GM12878 (cell line): Measurements from ENCODE around the gene PGGT1B. TPM values are rescaled to one million over a fixed set of nuclear protein-coding genes. Genes with fewer than 3 reads are reported as not detected.

ENCODE experiments used
- ASH2L ChIP-seq: fragments of 300-600, 200-600 bp; sonication (generic); IDR thresholded peaks from 2 replicates; pipeline ENCODE4 v1.6.1; 2017; ENCODE audit warnings: low read depth, mild to moderate bottlenecking, borderline replicate concordance
- CBX5 ChIP-seq: sonication (generic); IDR thresholded peaks from 2 replicates; pipeline ENCODE4 v1.6.1; 2016; ENCODE audit warnings: low read depth, moderate library complexity, mild to moderate bottlenecking, inconsistent platforms
- CEBPB ChIP-seq, 2 experiments: fragments of 150-350 bp in 1 of 2; IDR thresholded peaks; 2 replicates each; pipeline ENCODE4 v1.6.1; 2012 to 2014; ENCODE audit warnings: low read depth in 2 of 2, low read length in 2 of 2, borderline replicate concordance in 1 of 2, inconsistent platforms in 1 of 2
- CREB1 ChIP-seq: IDR thresholded peaks from 2 replicates; pipeline ENCODE4 v1.6.1; 2012; ENCODE audit warnings: low read depth, mild to moderate bottlenecking, inconsistent platforms
- ELK1 ChIP-seq: IDR thresholded peaks from 2 replicates; pipeline ENCODE4 v1.6.1; 2012; ENCODE audit warnings: low read depth, low read length, improper control_type of control experiment
- GATAD2B ChIP-seq: fragments of 450-650 bp; conservative IDR thresholded peaks from 2 replicates; pipeline ENCODE4 v1.6.1; 2017; ENCODE audit warnings: low read depth, mild to moderate bottlenecking, moderate library complexity
- IRF5 ChIP-seq: fragments of 450-650 bp; IDR thresholded peaks from 2 replicates; pipeline ENCODE4 v1.6.1; 2017; ENCODE audit warnings: borderline replicate concordance
- MLLT1 ChIP-seq: fragments of 450-650 bp; IDR thresholded peaks from 2 replicates; pipeline ENCODE4 v1.6.1; 2016; ENCODE audit warnings: mild to moderate bottlenecking
- MYB ChIP-seq: fragments of 150-350 bp; IDR thresholded peaks from 2 replicates; pipeline ENCODE4 v1.6.1; 2014; ENCODE audit warnings: mild to moderate bottlenecking, low read depth, low read length, borderline replicate concordance
- MYC ChIP-seq: IDR thresholded peaks from 2 replicates; pipeline ENCODE4 v1.6.1; 2011; ENCODE audit warnings: mild to moderate bottlenecking, low read length, moderate library complexity, inconsistent platforms; ENCODE audit not compliant: insufficient read depth, insufficient replicate concordance, insufficient read length, severe bottlenecking
- NFIC ChIP-seq: IDR thresholded peaks from 2 replicates; pipeline ENCODE4 v1.6.1; 2012; ENCODE audit warnings: low read depth, mild to moderate bottlenecking, inconsistent platforms, low read length, moderate library complexity
- NFYA ChIP-seq: IDR thresholded peaks from 2 replicates; pipeline ENCODE4 v1.6.1; 2011; ENCODE audit warnings: low read depth, mild to moderate bottlenecking, low read length, improper control_type of control experiment, borderline replicate concordance
- POLR2A ChIP-seq: IDR thresholded peaks from 2 replicates; pipeline ENCODE4 v1.6.1; 2011; ENCODE audit warnings: low read depth, mild to moderate bottlenecking, low read length
- STAT1 ChIP-seq: fragments of 450-650 bp; conservative IDR thresholded peaks from 2 replicates; pipeline ENCODE4 v1.6.1; 2014; ENCODE audit warnings: antibody characterized with exemption, mild to moderate bottlenecking
- polyA plus RNA-seq, 11 experiments: library from polyadenylated mRNA; depleted of rRNA in 4 of 11; unstranded in 6 of 11; stranded (reverse) in 5 of 11; fragments of >200 nt; fragmentation: Nextera tagmentation in 4 of 11; fragmentation: Illumina TruSeq in 1 of 11; extraction: Ambion mirVana in 4 of 11; extraction: Trizol in 1 of 11; gene quantifications; 1 replicate in 1 of 11; 2 replicates in 10 of 11; pipeline versions ENCODE4 v1.2.1 to v1.2.3, GENCODE V29; 2011 to 2016; ENCODE audit warnings: inconsistent platforms in 2 of 11, missing spikeins in 2 of 11, low read depth in 1 of 11
- total RNA-seq, 4 experiments: library from RNA; depleted of rRNA in 3 of 4; stranded (reverse); fragments of >200 nt in 3 of 4; fragmentation: Illumina TruSeq in 1 of 4; extraction: Trizol in 1 of 4; gene quantifications; 2 replicates each; pipeline versions ENCODE4 v1.2.1 to v1.2.3, GENCODE V29; 2013 to 2021
- TF ChIP-seq, protein P1 (sequence below): fragments of 450-650 bp; IDR thresholded peaks from 2 replicates; pipeline ENCODE4 v1.6.1; 2018; ENCODE audit warnings: mild to moderate bottlenecking, low read depth, moderate library complexity; ENCODE audit not compliant: partially characterized antibody
- TF ChIP-seq, protein P2 (sequence below): fragments of 450-650 bp; IDR thresholded peaks from 2 replicates; pipeline ENCODE4 v1.6.1; 2016; ENCODE audit warnings: mild to moderate bottlenecking
- TF ChIP-seq, protein P3 (sequence below): fragments of 450-650 bp; conservative IDR thresholded peaks from 2 replicates; pipeline ENCODE4 v1.6.1; 2017; ENCODE audit warnings: mild to moderate bottlenecking, moderate library complexity

PGGT1B gene
- total and polyA plus RNA-seq, 10 of the 15 experiments (the other 5 are each of a cell fraction or from before 2014, with no cell fraction given), result 5.0 to 38.4 (median 13.9) TPM

GRCh38 chr5:115262321-115263077, at the start of gene PGGT1B (continued):
- TF ChIP-seq, protein P1, sequence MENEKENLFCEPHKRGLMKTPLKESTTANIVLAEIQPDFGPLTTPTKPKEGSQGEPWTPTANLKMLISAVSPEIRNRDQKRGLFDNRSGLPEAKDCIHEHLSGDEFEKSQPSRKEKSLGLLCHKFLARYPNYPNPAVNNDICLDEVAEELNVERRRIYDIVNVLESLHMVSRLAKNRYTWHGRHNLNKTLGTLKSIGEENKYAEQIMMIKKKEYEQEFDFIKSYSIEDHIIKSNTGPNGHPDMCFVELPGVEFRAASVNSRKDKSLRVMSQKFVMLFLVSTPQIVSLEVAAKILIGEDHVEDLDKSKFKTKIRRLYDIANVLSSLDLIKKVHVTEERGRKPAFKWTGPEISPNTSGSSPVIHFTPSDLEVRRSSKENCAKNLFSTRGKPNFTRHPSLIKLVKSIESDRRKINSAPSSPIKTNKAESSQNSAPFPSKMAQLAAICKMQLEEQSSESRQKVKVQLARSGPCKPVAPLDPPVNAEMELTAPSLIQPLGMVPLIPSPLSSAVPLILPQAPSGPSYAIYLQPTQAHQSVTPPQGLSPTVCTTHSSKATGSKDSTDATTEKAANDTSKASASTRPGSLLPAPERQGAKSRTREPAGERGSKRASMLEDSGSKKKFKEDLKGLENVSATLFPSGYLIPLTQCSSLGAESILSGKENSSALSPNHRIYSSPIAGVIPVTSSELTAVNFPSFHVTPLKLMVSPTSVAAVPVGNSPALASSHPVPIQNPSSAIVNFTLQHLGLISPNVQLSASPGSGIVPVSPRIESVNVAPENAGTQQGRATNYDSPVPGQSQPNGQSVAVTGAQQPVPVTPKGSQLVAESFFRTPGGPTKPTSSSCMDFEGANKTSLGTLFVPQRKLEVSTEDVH, result peak; percentile 38
- TF ChIP-seq POLR2A, result peak; percentile 90
- TF ChIP-seq CREB1, result peak; percentile 83
- no peak; the same call in 1 of the 2 replicates for TF ChIP-seq NFIC
- TF ChIP-seq CEBPB (IDR thresholded peaks at IDR 0.05; ENCODE audit: borderline replicate concordance in 1 of 2, low read depth in 2 of 2, low read length in 2 of 2), result no peak
- TF ChIP-seq ELK1, result no peak
- peak; percentile 57; the same call in 1 of the 2 replicates for TF ChIP-seq STAT1
- TF ChIP-seq NFYA, result no peak
- no peak for TF ChIP-seq MYB
- TF ChIP-seq, protein P2, sequence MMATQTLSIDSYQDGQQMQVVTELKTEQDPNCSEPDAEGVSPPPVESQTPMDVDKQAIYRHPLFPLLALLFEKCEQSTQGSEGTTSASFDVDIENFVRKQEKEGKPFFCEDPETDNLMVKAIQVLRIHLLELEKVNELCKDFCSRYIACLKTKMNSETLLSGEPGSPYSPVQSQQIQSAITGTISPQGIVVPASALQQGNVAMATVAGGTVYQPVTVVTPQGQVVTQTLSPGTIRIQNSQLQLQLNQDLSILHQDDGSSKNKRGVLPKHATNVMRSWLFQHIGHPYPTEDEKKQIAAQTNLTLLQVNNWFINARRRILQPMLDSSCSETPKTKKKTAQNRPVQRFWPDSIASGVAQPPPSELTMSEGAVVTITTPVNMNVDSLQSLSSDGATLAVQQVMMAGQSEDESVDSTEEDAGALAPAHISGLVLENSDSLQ, result peak; percentile 40
- peak; percentile 85; the same call in 1 of the 2 replicates for TF ChIP-seq GATAD2B
- peak; percentile 93 for TF ChIP-seq ASH2L
- TF ChIP-seq, protein P3, sequence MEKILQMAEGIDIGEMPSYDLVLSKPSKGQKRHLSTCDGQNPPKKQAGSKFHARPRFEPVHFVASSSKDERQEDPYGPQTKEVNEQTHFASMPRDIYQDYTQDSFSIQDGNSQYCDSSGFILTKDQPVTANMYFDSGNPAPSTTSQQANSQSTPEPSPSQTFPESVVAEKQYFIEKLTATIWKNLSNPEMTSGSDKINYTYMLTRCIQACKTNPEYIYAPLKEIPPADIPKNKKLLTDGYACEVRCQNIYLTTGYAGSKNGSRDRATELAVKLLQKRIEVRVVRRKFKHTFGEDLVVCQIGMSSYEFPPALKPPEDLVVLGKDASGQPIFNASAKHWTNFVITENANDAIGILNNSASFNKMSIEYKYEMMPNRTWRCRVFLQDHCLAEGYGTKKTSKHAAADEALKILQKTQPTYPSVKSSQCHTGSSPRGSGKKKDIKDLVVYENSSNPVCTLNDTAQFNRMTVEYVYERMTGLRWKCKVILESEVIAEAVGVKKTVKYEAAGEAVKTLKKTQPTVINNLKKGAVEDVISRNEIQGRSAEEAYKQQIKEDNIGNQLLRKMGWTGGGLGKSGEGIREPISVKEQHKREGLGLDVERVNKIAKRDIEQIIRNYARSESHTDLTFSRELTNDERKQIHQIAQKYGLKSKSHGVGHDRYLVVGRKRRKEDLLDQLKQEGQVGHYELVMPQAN, result peak; percentile 29
- TF ChIP-seq CBX5, result no peak
- TF ChIP-seq MYC, result no peak
- TF ChIP-seq IRF5, result no peak
- no peak; the same call in 1 of the 2 replicates for TF ChIP-seq MLLT1
